Nephron progenitor cell (in vitro differentiated cells): ENCODE measurements around the gene HSF2.
"Not testable (repeated sequence)": the region's sequence is repeated elsewhere in the genome, so short reads cannot be mapped to it uniquely, and the experiment has no call there.

Source experiments
- DNase-seq: peaks from one replicate; pipeline ENCODE4 v3.0.0; 2021
- H3K27ac Mint-ChIP-seq: 2 replicates; pipeline ENCODE4 v1.8.0; 2021; ENCODE audit warnings: mild to moderate bottlenecking, moderate library complexity, mixed read lengths
- H3K27me3 Mint-ChIP-seq: 2 replicates; pipeline ENCODE4 v1.8.0; 2021; ENCODE audit warnings: mild to moderate bottlenecking, low read depth, mixed read lengths; ENCODE audit not compliant: poor library complexity
- H3K36me3 Mint-ChIP-seq: 2 replicates; pipeline ENCODE4 v1.8.0; 2021; ENCODE audit warnings: low read depth, mixed read lengths
- H3K4me1 Mint-ChIP-seq: 2 replicates; pipeline ENCODE4 v1.8.0; 2021; ENCODE audit warnings: mixed read lengths
- H3K4me3 Mint-ChIP-seq: 2 replicates; pipeline ENCODE4 v1.8.0; 2021; ENCODE audit warnings: mild to moderate bottlenecking, moderate library complexity, mixed read lengths
- H3K9me3 Mint-ChIP-seq: 2 replicates; pipeline ENCODE4 v1.8.0; 2021; ENCODE audit warnings: mild to moderate bottlenecking, moderate library complexity, mixed read lengths
- CTCF ChIP-seq: fragments of 200-600 bp; sonication (generic); IDR thresholded peaks from 2 replicates; pipeline ENCODE4 v1.5.0; 2021; ENCODE audit warnings: antibody characterized with exemption

HSF2 gene

GRCh38 chr6:122449069-122449468 is 49.6 kb downstream of the HSF2 start:
- Mint-ChIP-seq H3K4me1 (no peaks in the 10 kb centered on the region), H3K27ac (peak overlapping the region; percentile 43), H3K4me3 (no peak overlapping the region), H3K27me3 (no peaks in the 10 kb centered on the region), H3K9me3 (no peaks in the 10 kb centered on the region), H3K36me3 (peaks cover 79% of the 10 kb centered on the region)
- no peak for DNase-seq
- no peak for TF ChIP-seq CTCF

DNA sequence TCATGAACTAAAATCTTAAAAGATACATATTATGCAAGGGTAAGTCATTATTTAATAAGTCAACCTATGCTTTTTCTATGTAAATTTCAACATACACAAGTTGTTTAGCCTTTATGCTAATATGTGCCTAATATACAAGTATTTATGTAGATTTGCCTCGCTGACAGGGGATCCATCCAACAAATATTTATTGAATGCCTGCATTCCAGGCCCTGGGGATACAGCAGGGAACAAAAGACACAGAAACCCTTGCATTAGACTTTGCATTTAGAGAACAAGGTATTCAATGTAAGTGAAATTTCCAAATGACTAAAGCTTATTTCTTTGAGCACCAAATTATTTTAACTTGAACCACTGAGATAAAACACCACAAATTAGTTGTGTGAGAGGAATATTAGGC is 53.1 kb downstream of the HSF2 start:
- no peak for DNase-seq
- Mint-ChIP-seq H3K4me1 (no peaks in the 10 kb centered on the region), H3K27ac (no peak overlapping the region), H3K9me3 (no peaks in the 10 kb centered on the region), H3K36me3 (peaks cover 84% of the 10 kb centered on the region), H3K4me3 (no peak overlapping the region), H3K27me3 (no peaks in the 10 kb centered on the region)
- TF ChIP-seq CTCF: no peak

DNA sequence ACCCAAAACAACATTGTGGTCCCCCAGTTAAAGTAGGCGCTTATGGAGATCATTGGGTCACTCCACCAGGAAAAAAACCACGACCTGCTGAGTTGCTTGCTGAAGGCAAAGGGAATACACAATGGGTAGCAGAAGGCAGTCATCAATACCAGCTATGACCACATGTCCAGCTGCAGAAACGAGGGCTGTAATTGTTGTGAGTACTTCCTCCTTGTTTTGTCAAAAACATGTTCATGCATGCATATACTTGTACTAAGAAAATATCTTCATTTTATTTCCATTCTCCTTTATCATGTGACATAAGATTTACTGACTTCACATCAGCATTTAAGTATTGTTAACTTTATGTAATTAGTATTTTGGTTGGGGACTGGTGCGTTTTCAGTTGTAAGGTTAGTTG is 55.2 kb downstream of the HSF2 start:
- no peaks in the 10 kb centered on the region for H3K27me3 Mint-ChIP-seq
- no peaks in the 10 kb centered on the region for H3K4me1 Mint-ChIP-seq
- H3K27ac Mint-ChIP-seq: no peak overlapping the region
- DNase-seq: no peak
- TF ChIP-seq CTCF: no peak
- H3K36me3 Mint-ChIP-seq: peaks cover 74% of the 10 kb centered on the region
- H3K9me3 Mint-ChIP-seq: no peaks in the 10 kb centered on the region
- no peak overlapping the region for H3K4me3 Mint-ChIP-seq

DNA sequence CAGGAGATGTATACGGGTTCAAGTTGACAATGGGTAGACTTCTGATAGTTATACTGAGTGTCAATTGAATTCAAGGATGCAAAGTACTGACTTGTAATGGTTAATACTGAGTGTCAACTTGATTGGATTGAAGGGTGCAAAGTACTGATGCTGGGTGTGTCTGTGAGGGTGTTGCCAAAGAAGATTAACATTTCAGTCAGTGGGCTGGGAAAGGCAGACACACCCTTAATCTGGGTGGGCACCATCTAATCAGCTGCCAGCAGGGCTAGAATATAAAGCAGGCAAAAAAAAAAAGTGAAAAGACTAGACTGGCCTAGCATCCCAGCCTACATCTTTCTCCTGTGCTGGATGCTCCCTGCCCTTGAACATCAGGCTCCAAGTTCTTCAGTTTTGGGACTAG is 55.7 kb downstream of the HSF2 start:
- not testable (repeated sequence) for DNase-seq, H3K4me3 Mint-ChIP-seq, H3K27me3 Mint-ChIP-seq, H3K4me1 Mint-ChIP-seq, H3K27ac Mint-ChIP-seq, H3K9me3 Mint-ChIP-seq
- peaks cover 69% of the 10 kb centered on the region for H3K36me3 Mint-ChIP-seq

DNA sequence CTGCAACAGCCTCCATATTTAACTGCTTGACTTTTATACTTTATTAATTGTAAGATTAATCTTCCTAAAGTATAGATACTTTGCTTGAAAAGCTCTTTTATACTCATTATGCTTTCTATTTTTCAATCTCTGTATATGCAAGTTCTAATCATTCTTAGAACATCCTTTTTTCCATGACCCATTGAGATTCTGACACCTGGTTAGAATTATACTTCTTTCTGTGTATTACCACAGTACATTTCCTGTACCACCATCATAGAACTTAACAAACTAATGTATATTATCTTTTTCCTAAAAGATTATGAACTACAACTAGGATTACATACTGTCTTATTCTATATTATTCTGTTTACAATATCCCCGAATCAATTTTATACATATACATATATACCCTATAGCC is 58.6 kb downstream of the HSF2 start:
- Mint-ChIP-seq H3K4me3 (no peak overlapping the region), H3K27me3 (no peaks in the 10 kb centered on the region)

GRCh38 chr6:122459240-122459639 is 59.8 kb downstream of the HSF2 start:
- H3K27ac Mint-ChIP-seq: peak overlapping the region; percentile 28
- no peaks in the 10 kb centered on the region for H3K27me3 Mint-ChIP-seq
- DNase-seq: no peak
- H3K36me3 Mint-ChIP-seq: peaks cover 70% of the 10 kb centered on the region
- no peaks in the 10 kb centered on the region for H3K4me1 Mint-ChIP-seq
- no peak for TF ChIP-seq CTCF
- H3K4me3 Mint-ChIP-seq: no peak overlapping the region
- peaks cover 11% of the 10 kb centered on the region for H3K9me3 Mint-ChIP-seq

More for the DNA sequence above, 58.6 kb downstream of the HSF2 start:
- Mint-ChIP-seq H3K9me3 (peaks cover 6% of the 10 kb centered on the region), H3K27ac (no peak overlapping the region), H3K36me3 (peaks cover 69% of the 10 kb centered on the region), H3K4me1 (no peaks in the 10 kb centered on the region)
- no peak for TF ChIP-seq CTCF
- no peak for DNase-seq

DNA sequence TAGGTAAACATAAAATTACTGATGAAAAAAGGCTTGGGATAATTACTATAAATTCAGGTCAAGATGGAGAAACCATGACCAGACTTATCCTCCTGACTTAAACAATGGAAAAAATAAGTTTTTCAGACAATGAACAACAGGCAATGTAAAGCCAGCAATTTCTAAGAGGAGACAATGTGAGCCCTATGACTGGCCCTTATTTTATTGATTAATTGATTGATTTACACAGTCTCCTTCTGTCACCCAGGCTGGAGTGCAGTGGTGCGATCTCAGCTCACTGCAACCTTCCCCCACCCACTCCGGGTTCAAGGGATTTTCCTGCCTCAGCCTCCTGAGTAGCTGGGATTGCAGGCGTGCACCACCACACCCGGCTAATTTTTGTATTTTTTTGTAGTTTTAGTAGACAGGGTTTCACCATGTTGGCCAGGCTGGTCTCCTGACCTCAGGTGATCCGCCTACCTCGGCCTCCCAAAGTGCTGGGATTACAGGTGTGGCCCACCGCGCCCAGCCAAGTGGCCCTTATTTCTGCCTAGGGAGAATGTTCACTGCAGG is 60.5 kb downstream of the HSF2 start:
- Mint-ChIP-seq H3K9me3 (peaks cover 11% of the 10 kb centered on the region), H3K36me3 (peaks cover 70% of the 10 kb centered on the region)
- DNase-seq, H3K27ac Mint-ChIP-seq, H3K27me3 Mint-ChIP-seq, H3K4me1 Mint-ChIP-seq, H3K4me3 Mint-ChIP-seq: not testable (repeated sequence)
